Psoas muscle (tissue), 8 donors: Measurements from ENCODE around the gene LINS1. TPM values are rescaled to one million over a fixed set of nuclear protein-coding genes. Genes with fewer than 3 reads are reported as not detected.
"Not testable (repeated sequence)": the region's sequence is repeated elsewhere in the genome, so short reads cannot be mapped to it uniquely, and the experiment has no call there.

Source experiments
- ATAC-seq, 4 donors: fragments of 200-7000 bp; cut with Tn5 transposase; one replicate each; pipeline ENCODE4 v1.9.1; 2020; ENCODE audit warnings: moderate library complexity in 3 of 4, mild to moderate bottlenecking in 2 of 4
- DNase-seq, 2 donors: peaks; one replicate each; pipeline ENCODE4 v3.0.0-alpha.2; 2020
- H3K27ac ChIP-seq: fragments of 200-600 bp; one replicate; pipeline ENCODE4 v1.8.0; 2022
- H3K27me3 ChIP-seq, 3 donors: fragments of 200-600 bp in 1 of 3; one replicate each; pipeline versions ENCODE4 v1.6.1 to v1.8.0; 2013 to 2022; ENCODE audit warnings: low read length in 2 of 3, mild to moderate bottlenecking in 2 of 3, moderate library complexity in 1 of 3; ENCODE audit not compliant: insufficient read depth in 3 of 3
- H3K36me3 ChIP-seq, 2 donors: fragments of 200-600 bp in 1 of 2; one replicate each; pipeline versions ENCODE4 v1.6.1 to v1.8.0; 2013 to 2022; ENCODE audit warnings: low read depth in 1 of 2, mild to moderate bottlenecking in 1 of 2, moderate library complexity in 1 of 2; ENCODE audit not compliant: insufficient read depth in 1 of 2
- H3K4me1 ChIP-seq: fragments of 200-600 bp; one replicate; pipeline ENCODE4 v1.8.0; 2022
- H3K4me3 ChIP-seq: fragments of 200-600 bp; one replicate; pipeline ENCODE4 v1.8.0; 2022; ENCODE audit warnings: mild to moderate bottlenecking
- H3K9me3 ChIP-seq: fragments of 200-600 bp; one replicate; pipeline ENCODE4 v1.8.0; 2022
- WGBS, 3 donors: extraction: QIAGEN DNeasy Blood & Tissue Kit; methylation state at CpG; one replicate each; pipeline versions ENCODE4 v1.1.6 to v1.1.7; 2013; 5-methylcytosine and 5-hydroxymethylcytosine counted together
- intact Hi-C, 2 donors: fragments of 100-400 bp; cut with DNase I; formaldehyde crosslinking; loops; one replicate each; pipeline versions ENCODE4 v1.11.0 to v1.14.2; 2022
- polyA plus RNA-seq, 3 donors: library from polyadenylated mRNA; stranded (reverse); fragments of 200-250 nt; gene quantifications; one replicate each; pipeline ENCODE4 v1.2.3, GENCODE V29; 2013
- total RNA-seq, 4 donors: library from RNA; stranded (reverse); fragmentation: NEBNext Ultra II Directional in 2 of 4; extraction: Animal tissue kit (Norgen Biotek cat#: 25700) in 2 of 4; gene quantifications; one replicate each; pipeline versions ENCODE4 v1.2.1 to v1.2.4, GENCODE V29; 2021 to 2023
- TF ChIP-seq, protein P1 (sequence below): fragments of 200-600 bp; IDR thresholded peaks from one replicate; pipeline ENCODE4 v1.8.0; 2022; ENCODE audit warnings: antibody characterized with exemption
- donor health status: healthy with polysubstance abuse.
- donor health status: DM: no; HTN: no; CAD: no; lungs with moderate emphysema.
- donor health status: Bipolar disorder and iron deficiency.
- donor health status: healthy.
- donor health status: DM: yes; HTN: yes; CAD: no.
- donor health status: DM: no; HTN: no; CAD: no.
- donor health status: DM: no; HTN: no; CAD: no.
- donor health status: DM: yes; HTN: yes; CAD: no.

The LINS1 gene
- total and polyA plus RNA-seq, 7 donors: 4.3 to 15.1 (median 8.3) TPM

DNA sequence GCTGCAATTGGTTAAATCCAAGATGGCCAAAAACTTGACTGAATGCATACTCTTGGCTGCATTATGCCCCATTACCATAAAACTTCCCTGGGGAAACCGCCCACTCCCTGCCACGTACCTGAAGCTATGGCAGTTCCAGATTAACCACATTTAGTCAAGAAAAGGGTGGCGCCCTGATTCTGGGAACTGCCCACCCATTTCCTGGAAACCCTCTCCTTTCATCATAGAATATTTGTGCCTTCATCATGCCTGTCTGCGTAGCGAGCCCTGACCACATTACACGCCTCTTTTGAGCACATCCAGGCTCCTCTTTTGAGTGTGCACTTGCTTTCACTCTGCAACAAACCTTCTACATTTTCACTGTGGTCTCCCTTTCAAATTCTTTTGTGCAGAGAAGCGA lies 5.2 kb downstream of the LINS1 start:
- TF ChIP-seq, protein P1, sequence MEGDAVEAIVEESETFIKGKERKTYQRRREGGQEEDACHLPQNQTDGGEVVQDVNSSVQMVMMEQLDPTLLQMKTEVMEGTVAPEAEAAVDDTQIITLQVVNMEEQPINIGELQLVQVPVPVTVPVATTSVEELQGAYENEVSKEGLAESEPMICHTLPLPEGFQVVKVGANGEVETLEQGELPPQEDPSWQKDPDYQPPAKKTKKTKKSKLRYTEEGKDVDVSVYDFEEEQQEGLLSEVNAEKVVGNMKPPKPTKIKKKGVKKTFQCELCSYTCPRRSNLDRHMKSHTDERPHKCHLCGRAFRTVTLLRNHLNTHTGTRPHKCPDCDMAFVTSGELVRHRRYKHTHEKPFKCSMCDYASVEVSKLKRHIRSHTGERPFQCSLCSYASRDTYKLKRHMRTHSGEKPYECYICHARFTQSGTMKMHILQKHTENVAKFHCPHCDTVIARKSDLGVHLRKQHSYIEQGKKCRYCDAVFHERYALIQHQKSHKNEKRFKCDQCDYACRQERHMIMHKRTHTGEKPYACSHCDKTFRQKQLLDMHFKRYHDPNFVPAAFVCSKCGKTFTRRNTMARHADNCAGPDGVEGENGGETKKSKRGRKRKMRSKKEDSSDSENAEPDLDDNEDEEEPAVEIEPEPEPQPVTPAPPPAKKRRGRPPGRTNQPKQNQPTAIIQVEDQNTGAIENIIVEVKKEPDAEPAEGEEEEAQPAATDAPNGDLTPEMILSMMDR: no peak
- Histone ChIP-seq H3K27me3 (no peaks in the 10 kb centered on the region), H3K4me3 (no peak overlapping the region), H3K4me1 (peaks cover 17% of the 10 kb centered on the region), H3K36me3 (no peaks in the 10 kb centered on the region), H3K27ac (no peak overlapping the region), H3K9me3 (no peaks in the 10 kb centered on the region)
- intact Hi-C loops: no loop called here
- DNase-seq (no peak), ATAC-seq (no peak)
- 67 to 73% (median 73%) methylated on average over 7 of the region's 7 CpGs for WGBS, 3 donors

DNA sequence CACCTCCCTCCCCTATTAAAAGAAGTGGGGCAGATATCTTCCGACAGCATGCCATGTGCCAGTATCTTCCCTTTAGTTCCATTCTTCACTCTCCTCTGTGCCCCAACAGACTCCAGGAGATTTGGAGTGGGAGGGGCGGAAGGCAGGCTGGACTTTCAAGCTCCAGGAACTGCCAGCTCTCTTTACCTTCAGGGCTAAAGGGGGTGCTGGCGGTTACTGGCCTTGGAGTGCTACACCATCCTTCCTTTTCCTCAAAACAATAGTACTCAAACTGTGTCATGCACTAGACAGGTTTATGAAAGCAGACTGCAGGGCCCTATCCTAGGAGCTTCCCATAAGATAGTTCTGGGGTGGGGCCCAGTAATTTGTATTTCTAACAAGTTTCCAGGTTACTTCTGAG lies 6.0 kb downstream of the LINS1 start:
- H3K36me3 ChIP-seq: no peaks in the 10 kb centered on the region
- no peaks in the 10 kb centered on the region for H3K9me3 ChIP-seq
- intact Hi-C loops: no loop called here
- ATAC-seq (no peak), DNase-seq (no peak)
- no peaks in the 10 kb centered on the region for H3K27me3 ChIP-seq
- 90 to 96% (median 94%) methylated on average over 3 of the region's 3 CpGs for WGBS, 3 donors
- H3K4me3 ChIP-seq: no peak overlapping the region
- H3K27ac ChIP-seq: no peak overlapping the region
- TF ChIP-seq, protein P1: no peak
- H3K4me1 ChIP-seq: peaks cover 15% of the 10 kb centered on the region

DNA sequence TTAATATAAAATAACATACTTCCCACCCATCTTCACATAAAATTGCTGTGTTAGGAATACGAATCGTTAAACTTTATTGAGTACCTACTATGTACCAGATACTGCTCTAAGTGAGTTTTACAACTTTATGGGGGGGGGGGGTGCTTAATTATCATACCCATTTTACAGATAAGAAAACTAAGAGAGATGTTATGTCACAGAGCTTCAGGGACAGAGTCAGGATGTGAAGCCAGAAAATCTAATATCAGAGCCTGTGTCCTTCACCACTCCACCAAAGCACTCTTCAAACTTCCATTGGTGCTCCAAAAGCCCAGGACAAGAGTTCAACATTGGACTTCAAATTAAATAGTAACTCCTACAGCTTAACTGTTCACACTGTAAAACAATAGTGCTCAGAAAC lies 8.6 kb downstream of the LINS1 start:
- DNase-seq (no peak), ATAC-seq (no peak)
- no peaks in the 10 kb centered on the region for H3K27me3 ChIP-seq
- TF ChIP-seq, protein P1: no peak
- no peak overlapping the region for H3K4me3 ChIP-seq
- WGBS, 3 donors: 95 to 97% (median 96%) methylated on average over 2 of the region's 2 CpGs
- no peak overlapping the region for H3K27ac ChIP-seq
- peaks cover 13% of the 10 kb centered on the region for H3K4me1 ChIP-seq
- H3K9me3 ChIP-seq: no peaks in the 10 kb centered on the region
- intact Hi-C loops: no loop called here
- no peaks in the 10 kb centered on the region for H3K36me3 ChIP-seq

DNA sequence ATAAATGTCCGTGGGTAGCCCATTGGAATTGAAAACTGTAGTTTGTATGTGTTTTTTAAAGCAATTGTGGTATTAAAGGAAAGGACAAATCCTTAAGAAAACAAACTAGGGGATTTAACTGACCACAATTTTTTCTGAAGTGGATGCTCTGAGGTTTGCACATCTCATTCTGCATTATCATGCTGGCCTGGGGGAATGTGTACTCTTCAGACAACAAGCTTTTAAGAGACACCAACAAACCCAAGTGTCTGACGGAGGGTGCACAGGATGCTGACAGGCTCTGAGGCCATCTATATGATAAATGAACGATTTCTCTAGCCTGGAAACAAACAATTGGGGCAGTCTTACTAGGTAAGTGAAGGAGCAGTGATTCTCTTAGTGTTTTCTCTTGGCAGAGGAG lies 9.1 kb downstream of the LINS1 start:
- Histone ChIP-seq H3K36me3 (no peaks in the 10 kb centered on the region), H3K4me1 (peaks cover 13% of the 10 kb centered on the region), H3K4me3 (no peak overlapping the region), H3K9me3 (no peaks in the 10 kb centered on the region), H3K27me3 (no peaks in the 10 kb centered on the region), H3K27ac (no peak overlapping the region)
- WGBS, 3 donors: 88 to 94% (median 90%) methylated on average over 3 of the region's 3 CpGs
- intact Hi-C loops: no loop called here
- ATAC-seq (no peak), DNase-seq (no peak)
- TF ChIP-seq, protein P1: no peak

DNA sequence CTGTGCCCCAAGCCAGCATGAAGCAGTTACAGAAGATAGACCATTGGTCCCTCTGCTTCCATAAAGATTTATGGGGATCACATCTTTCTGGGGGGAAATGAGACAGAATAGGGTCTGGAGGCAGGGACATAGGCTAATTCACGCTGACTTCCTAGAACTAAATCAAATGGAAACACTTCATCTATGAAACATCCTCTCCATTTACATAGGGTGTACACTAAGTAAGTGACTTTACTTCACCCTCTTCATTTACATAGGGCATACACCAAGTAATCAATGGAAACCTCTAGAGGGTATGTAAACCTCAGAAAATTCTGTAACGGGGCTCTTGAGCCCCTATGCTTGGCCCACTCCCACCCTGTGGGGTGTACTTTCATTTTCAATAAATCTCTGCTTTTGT lies 10.1 kb downstream of the LINS1 start:
- H3K9me3 ChIP-seq: no peaks in the 10 kb centered on the region
- no peak overlapping the region for H3K27ac ChIP-seq
- H3K4me3 ChIP-seq: no peak overlapping the region
- no peak for ATAC-seq
- intact Hi-C loops: no loop called here
- DNase-seq: no peak
- no peaks in the 10 kb centered on the region for H3K36me3 ChIP-seq
- no peaks in the 10 kb centered on the region for H3K27me3 ChIP-seq
- 47 to 96% (median 73%) methylated on average over 2 of the region's 2 CpGs for WGBS, 3 donors
- TF ChIP-seq, protein P1: no peak
- H3K4me1 ChIP-seq: peaks cover 7% of the 10 kb centered on the region

DNA sequence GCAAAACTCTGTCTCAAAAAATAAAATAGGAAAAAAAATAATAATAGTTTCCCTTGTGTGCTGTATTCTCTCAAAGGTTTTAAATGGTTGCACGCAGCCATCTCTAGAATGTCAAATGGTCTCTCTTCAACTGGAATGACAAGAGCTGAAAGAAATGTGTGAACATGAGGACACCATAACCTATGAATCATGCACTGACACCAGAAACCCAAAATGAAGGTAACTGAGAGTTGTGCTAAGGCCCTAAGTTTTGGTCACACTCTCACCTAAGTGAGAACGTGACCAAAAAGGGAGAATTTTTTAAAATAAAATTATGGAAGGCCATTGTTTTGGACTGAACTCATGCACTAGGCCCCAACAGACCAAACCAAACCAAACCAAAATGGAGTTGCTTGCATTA lies 10.8 kb downstream of the LINS1 start:
- DNase-seq, H3K27ac ChIP-seq, H3K36me3 ChIP-seq, H3K27me3 ChIP-seq, H3K4me3 ChIP-seq, intact Hi-C loops, H3K4me1 ChIP-seq, H3K9me3 ChIP-seq, ATAC-seq: not testable (repeated sequence)
- WGBS, 3 donors: 97 to 100% (median 99%) methylated on average over 2 of the region's 2 CpGs
